OCI-LY3 (cell line): ENCODE results near the gene PAX5.

Experiments
- H2AFZ ChIP-seq: fragments of 200-600, 300-600 bp; shearing (Covaris generic); 2 replicates; pipeline ENCODE4 v1.6.0; 2014; ENCODE audit warnings: antibody characterized with exemption, low read depth, low read length
- H3K27ac ChIP-seq: fragments of 200-600, 300-600 bp; sonication (generic); 2 replicates; pipeline ENCODE4 v1.5.1; 2014; ENCODE audit warnings: mild to moderate bottlenecking, low read length, moderate library complexity, mixed read lengths
- H3K27me3 ChIP-seq: fragments of 200-600, 300-600 bp; sonication (generic); 2 replicates; pipeline ENCODE4 v1.6.1; 2014; ENCODE audit warnings: low read depth, low read length, mixed read lengths
- H3K36me3 ChIP-seq: fragments of 200-600, 300-600 bp; sonication (generic); replicated peaks from 2 replicates; pipeline ENCODE3; 2014; ENCODE audit warnings: low read depth, low read length, mixed read lengths
- H3K4me1 ChIP-seq: fragments of 300-600, 200-600 bp; sonication (generic); 2 replicates; pipeline ENCODE4 v1.6.1; 2014; ENCODE audit warnings: low read length, mixed read lengths
- H3K4me2 ChIP-seq: fragments of 200-600, 300-600 bp; sonication (generic); 2 replicates; pipeline ENCODE4 v1.6.1; 2014; ENCODE audit warnings: low read length, mixed read lengths
- H3K4me3 ChIP-seq: fragments of 300-600, 200-600 bp; sonication (generic); 2 replicates; pipeline ENCODE4 v1.5.1; 2014; ENCODE audit warnings: antibody characterized with exemption, mild to moderate bottlenecking, low read length, moderate library complexity
- H3K79me2 ChIP-seq: fragments of 300-600, 200-600 bp; shearing (Covaris generic); 2 replicates; pipeline ENCODE4 v1.6.1; 2014; ENCODE audit warnings: mild to moderate bottlenecking, low read length, mixed read lengths
- H3K9ac ChIP-seq: fragments of 300-600, 200-600 bp; shearing (Covaris generic); 2 replicates; pipeline ENCODE4 v1.6.0; 2014; ENCODE audit warnings: mild to moderate bottlenecking, low read length, moderate library complexity
- H3K9me3 ChIP-seq: fragments of 200-600, 300-600 bp; shearing (Covaris generic); 2 replicates; pipeline ENCODE4 v1.6.1; 2014; ENCODE audit warnings: low read length, mixed read lengths; ENCODE audit not compliant: insufficient read depth
- H4K20me1 ChIP-seq: fragments of 200-600, 300-600 bp; sonication (generic); 2 replicates; pipeline ENCODE4 v1.6.1; 2016; ENCODE audit warnings: low read length, mixed read lengths; ENCODE audit not compliant: insufficient read depth
- CTCF ChIP-seq: fragments of 200-600, 300-600 bp; sonication (generic); IDR thresholded peaks from 2 replicates; pipeline ENCODE4 v1.5.1; 2014; ENCODE audit warnings: antibody characterized with exemption, low read length, low read depth
- EZH2phosphoT487 ChIP-seq: fragments of 200-600 bp; shearing (Covaris generic); IDR thresholded peaks from 2 replicates; pipeline ENCODE4 v1.6.1; 2018; ENCODE audit warnings: antibody characterized with exemption, mixed run types, low read depth

The PAX5 gene

GRCh38 chr9:36827593-36827992 lies 206.5 kb downstream of the PAX5 start:
- no peak overlapping the region for H3K4me3 ChIP-seq
- H3K27me3 ChIP-seq: peaks cover 6% of the 10 kb centered on the region; the same call in 1 of the 2 replicates
- no peaks in the 10 kb centered on the region for H3K36me3 ChIP-seq
- H3K9me3 ChIP-seq: no peaks in the 10 kb centered on the region
- peaks cover 4% of the 10 kb centered on the region; the same call in 1 of the 2 replicates for H3K4me1 ChIP-seq
- H3K4me2 ChIP-seq: no peak overlapping the region
- TF ChIP-seq EZH2phosphoT487 (no peak), CTCF (no peak)
- no peaks in the 10 kb centered on the region for H4K20me1 ChIP-seq
- H3K9ac ChIP-seq: no peak overlapping the region
- H3K79me2 ChIP-seq: no peaks in the 10 kb centered on the region
- no peak overlapping the region for H3K27ac ChIP-seq
- no peak overlapping the region for H2AFZ ChIP-seq

GRCh38 chr9:36826581-36826980 lies 207.5 kb downstream of the PAX5 start:
- Histone ChIP-seq H3K4me3 (no peak overlapping the region), H3K79me2 (no peaks in the 10 kb centered on the region), H4K20me1 (no peaks in the 10 kb centered on the region), H3K9ac (no peak overlapping the region), H3K4me2 (no peak overlapping the region), H3K4me1 (peaks cover 4% of the 10 kb centered on the region; the same call in 1 of the 2 replicates), H2AFZ (no peak overlapping the region), H3K9me3 (no peaks in the 10 kb centered on the region), H3K27me3 (peaks cover 6% of the 10 kb centered on the region; the same call in 1 of the 2 replicates), H3K27ac (no peak overlapping the region), H3K36me3 (no peaks in the 10 kb centered on the region)
- TF ChIP-seq CTCF (no peak), EZH2phosphoT487 (no peak)

GRCh38 chr9:36825179-36825578 lies 208.9 kb downstream of the PAX5 start:
- H3K27ac ChIP-seq: no peak overlapping the region
- peaks cover 6% of the 10 kb centered on the region; the same call in 1 of the 2 replicates for H3K27me3 ChIP-seq
- no peaks in the 10 kb centered on the region for H4K20me1 ChIP-seq
- H3K9ac ChIP-seq: no peak overlapping the region
- TF ChIP-seq CTCF: no peak
- no peak for TF ChIP-seq EZH2phosphoT487
- no peak overlapping the region for H3K4me3 ChIP-seq
- H3K79me2 ChIP-seq: no peaks in the 10 kb centered on the region
- H3K36me3 ChIP-seq: no peaks in the 10 kb centered on the region
- H3K4me2 ChIP-seq: no peak overlapping the region
- no peaks in the 10 kb centered on the region for H3K9me3 ChIP-seq
- peaks cover 4% of the 10 kb centered on the region; the same call in 1 of the 2 replicates for H3K4me1 ChIP-seq
- H2AFZ ChIP-seq: no peak overlapping the region

- no peak overlapping the region for H3K4me2 ChIP-seq
- H2AFZ ChIP-seq: no peak overlapping the region
- no peak overlapping the region for H3K9ac ChIP-seq
- no peak overlapping the region for H3K4me3 ChIP-seq
- H3K4me1 ChIP-seq: peaks cover 13% of the 10 kb centered on the region
- peaks cover 6% of the 10 kb centered on the region; the same call in 1 of the 2 replicates for H3K27me3 ChIP-seq
- H3K36me3 ChIP-seq: no peaks in the 10 kb centered on the region
- no peak overlapping the region for H3K27ac ChIP-seq
- TF ChIP-seq EZH2phosphoT487 (no peak), CTCF (no peak)
- H3K79me2 ChIP-seq: no peaks in the 10 kb centered on the region
- H3K9me3 ChIP-seq: no peaks in the 10 kb centered on the region
- no peaks in the 10 kb centered on the region for H4K20me1 ChIP-seq
Observed at GRCh38 chr9:36823934-36824333, 210.1 kb downstream of the PAX5 start.
